Activated T-helper 1 cell treated with anti-CD3 and anti-CD28 coated beads, Interleukin-2, amount 50 U/mL, for 16 hours (primary cell): ENCODE results near the gene ELOA.
"Not testable (repeated sequence)": the region's sequence is repeated elsewhere in the genome, so short reads cannot be mapped to it uniquely, and the experiment has no call there.

Source experiments
- DNase-seq, 2 donors: peaks; one replicate each; pipeline ENCODE4 v3.0.0-alpha.2; 2020; ENCODE audit warnings: low read depth in 1 of 2, low spot score in 1 of 2

The ELOA gene

GRCh38 chr1:23783141-23783540 lies 39.9 kb downstream of the ELOA start:
- not testable (repeated sequence) for DNase-seq

DNA sequence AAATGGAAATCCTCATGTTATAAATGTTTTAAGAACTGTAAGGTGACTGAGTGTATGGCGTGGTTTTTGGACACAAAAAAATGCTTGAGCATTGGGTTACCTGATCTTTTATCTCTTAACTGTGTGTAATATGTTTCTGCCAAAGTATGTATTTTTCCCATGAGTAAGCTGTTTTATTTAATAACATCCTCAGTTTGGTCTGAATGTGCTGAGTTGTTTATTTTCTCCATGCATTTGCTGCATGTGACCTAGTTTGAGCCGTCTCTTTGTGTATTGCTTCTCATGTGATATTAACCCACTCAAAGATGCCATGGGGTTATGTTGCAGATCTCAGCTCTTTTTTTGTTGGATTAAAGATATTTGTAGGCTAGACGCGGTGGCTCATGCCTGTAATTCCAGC lies 41.6 kb downstream of the ELOA start:
- DNase-seq = no peak

- no peak for DNase-seq
Measured at GRCh38 chr1:23787701-23788100, 44.4 kb downstream of the ELOA start.

- DNase-seq = no peak
Measured at GRCh38 chr1:23788695-23789094, 45.4 kb downstream of the ELOA start.

DNA sequence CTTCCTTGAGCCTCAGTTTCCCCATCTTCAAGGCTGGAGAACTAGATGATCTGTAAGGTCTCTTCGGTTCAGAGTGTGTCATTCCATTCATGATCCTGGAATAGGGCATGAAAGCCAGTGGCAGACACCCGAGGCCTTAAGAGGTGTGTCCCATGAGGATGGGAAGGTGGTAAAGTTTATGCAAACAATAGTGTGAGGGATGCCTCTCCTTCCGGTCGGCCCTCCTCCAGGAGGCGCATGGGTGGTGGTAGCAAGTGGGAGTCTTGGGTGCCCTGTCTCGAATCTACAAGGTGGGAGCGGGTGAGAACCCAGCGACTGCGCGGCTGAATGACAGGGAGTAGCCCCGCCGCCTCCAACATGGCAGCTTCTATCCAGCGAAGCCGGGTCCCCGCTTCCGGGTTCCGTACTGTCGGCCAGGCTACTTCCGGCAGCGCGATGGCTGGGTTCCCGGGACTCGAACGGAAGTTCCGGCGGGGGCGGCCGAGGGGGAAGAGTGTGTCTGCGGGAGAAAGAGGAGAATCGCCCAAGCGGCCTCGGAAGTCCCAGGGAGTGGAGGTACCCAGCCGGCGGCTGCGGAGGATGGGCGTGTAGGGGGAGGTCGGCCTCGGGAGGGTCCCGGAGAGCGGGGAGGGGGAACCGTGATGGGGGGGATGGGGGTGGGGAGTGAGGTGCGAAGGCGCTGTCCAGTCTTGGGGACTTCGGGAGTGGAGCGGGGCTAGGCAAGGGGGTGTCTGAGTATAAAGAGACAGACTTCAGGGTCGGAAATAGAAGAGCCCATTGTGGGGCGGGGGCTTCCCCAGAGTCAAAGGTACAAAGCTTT lies 47.6 kb downstream of the ELOA start, which contains the start of gene LYPLA2:
Gene LYPLA2 (plus strand): TSS at position 450 of the 820 bp plus-strand sequence. CDS start 1,538 bp downstream, outside the sequence.
- peak; percentile 75 for DNase-seq

- DNase-seq = no peak
Measured at GRCh38 chr1:23791516-23792047, 48.3 kb downstream of the ELOA start.

DNA sequence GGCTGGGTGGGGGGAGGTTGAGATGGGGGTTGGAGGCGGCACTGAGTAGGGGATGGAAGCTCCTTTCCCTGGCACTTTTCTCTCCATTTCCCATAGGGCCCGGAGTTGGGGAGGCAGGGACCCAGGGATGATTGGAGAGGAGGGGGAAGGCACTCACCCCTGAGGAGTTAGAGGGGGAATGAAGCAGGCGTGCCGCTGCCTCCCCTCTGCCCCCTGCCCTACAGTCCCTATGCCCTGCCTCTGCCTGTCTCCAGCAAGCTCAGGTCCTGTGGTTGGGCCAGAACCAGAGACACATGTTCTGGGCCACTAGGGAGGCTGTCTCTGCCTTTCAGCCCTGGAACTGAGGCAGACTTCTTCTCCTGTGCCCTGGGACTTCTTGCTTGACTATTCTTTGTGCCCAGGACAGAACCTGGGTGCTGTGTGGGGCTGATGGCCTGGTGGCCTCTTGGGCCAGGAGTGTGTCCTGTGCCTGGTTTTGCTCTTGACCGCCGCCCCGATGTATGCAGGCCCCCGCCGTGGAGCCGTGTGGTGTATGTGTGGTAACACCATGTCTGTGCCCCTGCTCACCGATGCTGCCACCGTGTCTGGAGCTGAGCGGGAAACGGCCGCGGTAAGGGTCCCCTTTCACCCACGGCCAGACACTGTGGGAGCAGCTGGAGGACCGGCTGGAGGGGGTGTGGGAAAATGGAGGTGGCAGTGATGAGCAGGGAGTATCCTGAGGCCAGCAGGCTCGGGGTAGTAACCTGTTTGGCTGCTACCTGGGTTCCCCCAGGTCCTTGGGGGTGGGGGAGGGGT lies 49.1 kb downstream of the ELOA start:
- DNase-seq = no peak

GRCh38 chr1:23793018-23793781 lies 49.9 kb downstream of the ELOA start:
- DNase-seq = no peak

- no peak for DNase-seq
Measured at GRCh38 chr1:23793861-23794731, 50.8 kb downstream of the ELOA start.

DNA sequence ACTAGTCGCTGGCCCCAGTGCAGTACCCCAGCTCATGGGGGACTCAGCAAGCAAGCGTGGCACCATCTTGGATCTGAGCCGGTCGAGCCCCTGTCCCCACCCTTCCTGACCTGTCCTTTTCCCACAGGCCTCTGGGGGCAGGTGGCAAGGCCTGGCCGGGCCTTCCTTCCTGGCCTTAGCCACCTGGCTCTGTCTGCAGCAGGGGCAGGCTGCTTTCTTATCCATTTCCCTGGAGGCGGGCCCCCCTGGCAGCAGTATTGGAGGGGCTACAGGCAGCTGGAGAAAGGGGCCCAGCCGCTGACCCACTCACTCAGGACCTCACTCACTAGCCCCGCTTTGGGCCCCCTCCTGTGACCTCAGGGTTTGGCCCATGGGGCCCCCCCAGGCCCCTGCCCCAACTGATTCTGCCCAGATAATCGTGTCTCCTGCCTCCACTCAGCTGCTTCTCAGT lies 51.5 kb downstream of the ELOA start:
- not testable (repeated sequence) for DNase-seq

DNA sequence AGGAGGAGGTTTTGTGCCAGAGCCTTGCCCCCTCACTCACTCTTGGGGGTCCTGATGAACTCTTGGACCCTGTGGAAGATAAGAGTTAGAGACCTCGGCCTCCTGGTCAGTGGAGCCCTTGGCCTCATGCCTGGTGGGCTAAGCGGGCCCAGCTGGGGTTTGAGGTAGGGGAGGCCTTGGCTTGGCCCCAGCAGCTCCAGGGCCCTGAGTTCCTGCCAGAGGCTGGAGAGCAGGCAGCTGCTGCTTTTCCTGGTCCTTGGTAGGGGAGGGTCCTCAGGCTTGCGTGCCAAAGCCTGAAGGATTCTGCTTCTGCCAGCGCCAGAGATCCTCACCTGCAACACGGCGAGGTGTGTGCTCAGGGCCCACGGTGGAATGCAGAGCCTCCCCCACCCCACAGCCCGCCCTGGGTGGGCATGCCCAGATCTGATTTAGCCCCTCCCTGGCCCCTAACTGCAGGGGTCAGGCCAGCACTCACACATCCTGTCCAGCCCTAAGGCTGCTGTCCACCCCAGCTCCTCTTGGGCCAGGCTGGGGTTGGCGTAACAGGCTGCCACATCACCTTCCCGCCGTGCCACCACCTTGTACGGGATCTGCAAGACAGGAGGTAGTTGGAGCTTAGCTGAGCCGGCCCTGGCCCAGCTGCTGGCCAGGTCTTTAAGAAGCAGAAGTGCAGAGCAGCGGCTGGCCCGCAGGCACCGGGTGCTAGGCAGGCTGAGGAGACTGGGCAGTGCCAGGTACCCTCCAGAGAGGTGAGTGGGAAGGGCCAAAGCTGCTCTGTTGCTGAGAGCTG lies 52.6 kb downstream of the ELOA start:
- DNase-seq = no peak

DNA sequence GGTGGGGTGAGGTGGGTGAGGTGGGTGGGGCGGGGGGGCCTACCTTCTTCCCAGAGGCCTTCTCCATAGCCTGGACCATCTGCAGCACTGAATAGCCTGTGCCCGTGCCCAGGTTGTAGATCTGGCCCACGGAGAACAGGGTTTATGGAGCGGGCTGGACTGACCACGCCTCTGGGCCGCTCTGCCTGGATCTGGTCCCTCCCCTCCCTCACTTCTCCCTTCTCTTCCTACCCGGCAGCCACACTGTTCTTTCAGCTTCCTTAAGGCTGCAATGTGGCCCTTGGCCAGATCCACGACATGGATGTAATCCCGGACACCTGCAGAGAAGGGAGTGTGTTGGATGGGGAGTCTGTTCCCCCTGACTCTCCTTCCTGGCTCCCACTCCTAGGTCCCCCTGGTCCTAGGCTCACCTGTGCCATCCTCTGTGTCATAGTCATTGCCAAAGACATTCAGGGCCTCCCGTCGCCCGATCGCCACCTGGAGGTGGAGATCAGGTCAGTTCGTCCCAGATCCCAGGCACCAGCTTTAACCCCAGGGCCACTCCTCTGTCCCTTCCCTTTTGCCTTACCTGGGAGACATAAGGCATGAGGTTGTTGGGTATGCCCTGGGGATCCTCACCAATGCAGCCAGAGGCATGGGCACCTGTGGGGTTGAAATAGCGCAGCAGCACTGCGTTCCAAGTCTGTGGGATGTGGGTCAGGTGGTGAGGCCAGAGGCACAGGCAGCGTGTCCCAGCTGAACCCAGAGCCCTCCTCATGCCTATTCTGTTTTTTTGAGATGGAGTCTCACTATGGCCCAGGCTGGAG lies 53.4 kb downstream of the ELOA start:
- DNase-seq = no peak

GRCh38 chr1:23797478-23798448 lies 54.5 kb downstream of the ELOA start:
- DNase-seq = no peak

DNA sequence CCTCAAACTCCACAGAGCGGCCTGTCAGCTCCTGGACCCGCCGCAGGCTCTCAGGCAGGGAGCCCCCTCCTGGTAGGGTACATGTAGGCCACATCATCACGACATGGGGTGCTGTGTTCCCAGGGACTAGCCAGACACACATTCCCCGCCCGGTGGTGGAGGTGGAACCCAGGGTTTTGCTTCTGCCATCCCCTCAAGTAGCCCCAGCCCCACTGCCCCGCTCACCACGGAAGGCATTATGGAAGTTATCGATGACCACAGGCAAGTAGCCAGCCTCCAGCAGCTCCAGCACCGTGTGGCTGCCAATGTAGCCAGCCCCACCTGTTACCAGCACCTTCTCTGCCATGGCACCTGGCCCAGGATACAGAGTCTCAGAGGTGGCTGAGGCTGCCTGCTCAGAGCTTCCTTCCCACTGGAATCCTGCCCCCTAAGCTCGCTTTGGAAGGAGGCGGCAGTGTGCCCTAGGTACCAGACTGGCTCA lies 55.4 kb downstream of the ELOA start:
- DNase-seq = no peak

GRCh38 chr1:23799255-23799569 lies 55.9 kb downstream of the ELOA start:
- no peak for DNase-seq

GRCh38 chr1:23799570-23800399 lies 56.5 kb downstream of the ELOA start:
- DNase-seq = no peak
